Activated CD8-positive, alpha-beta memory T cell treated with anti-CD3 and anti-CD28 coated beads for 48 hours (primary cell): Measurements from ENCODE around the gene REV1.
"Not testable (repeated sequence)": the region's sequence is repeated elsewhere in the genome, so short reads cannot be mapped to it uniquely, and the experiment has no call there.

Experiments used
- DNase-seq, 3 experiments: peaks; one replicate each; pipeline ENCODE4 v3.0.0-alpha.2; 2020; ENCODE audit warnings: low read depth in 2 of 3, low spot score in 2 of 3

Gene REV1

DNA sequence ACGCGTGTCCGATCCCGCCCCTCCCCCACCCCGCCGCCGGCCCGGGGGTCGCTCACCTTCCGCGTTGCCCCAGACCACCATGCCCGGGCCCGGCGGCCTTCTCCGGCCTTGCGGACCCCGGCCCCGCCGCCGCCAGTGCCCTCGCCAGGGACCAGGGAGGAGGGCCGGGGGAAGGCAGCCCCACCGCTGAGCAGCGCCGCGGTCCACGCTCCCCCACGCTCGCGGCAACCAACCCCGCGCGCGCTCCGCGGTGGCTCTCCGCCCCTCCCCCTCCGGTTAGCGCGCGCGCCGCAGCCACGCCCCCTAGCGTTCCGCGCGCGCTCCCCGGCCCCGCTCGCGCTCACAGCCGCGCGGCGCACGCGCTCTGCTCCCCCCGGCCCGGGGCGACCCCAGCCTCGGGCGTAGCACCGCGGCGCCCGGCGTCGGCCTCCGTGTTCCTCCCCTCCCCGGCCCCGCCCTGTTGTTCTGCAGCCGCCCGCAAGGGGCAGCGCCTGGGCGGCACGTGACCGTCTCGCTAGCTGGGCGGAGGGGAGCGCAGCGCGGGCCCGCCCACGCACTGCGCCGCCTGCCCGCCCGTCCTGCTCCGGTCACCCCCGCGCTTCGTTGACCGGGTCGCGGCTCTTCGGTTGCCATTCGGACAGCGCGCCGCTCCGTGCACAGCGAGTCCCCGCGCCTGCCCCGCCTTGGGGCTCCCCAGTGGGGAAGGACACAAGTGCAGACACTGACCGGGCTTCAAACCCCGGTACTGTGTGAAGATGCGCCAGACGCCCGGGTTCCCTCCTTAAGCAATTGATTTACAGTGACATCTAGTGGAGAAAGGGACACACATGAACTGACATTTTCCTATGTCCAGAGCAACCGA is at the start of gene REV1:
TSS of gene REV1 (minus strand) at position 257 of the 862 bp plus-strand sequence. CDS start 25,042 bp downstream, outside the sequence.
- DNase-seq, result peak; percentile 62 to 89 (median 88)

DNA sequence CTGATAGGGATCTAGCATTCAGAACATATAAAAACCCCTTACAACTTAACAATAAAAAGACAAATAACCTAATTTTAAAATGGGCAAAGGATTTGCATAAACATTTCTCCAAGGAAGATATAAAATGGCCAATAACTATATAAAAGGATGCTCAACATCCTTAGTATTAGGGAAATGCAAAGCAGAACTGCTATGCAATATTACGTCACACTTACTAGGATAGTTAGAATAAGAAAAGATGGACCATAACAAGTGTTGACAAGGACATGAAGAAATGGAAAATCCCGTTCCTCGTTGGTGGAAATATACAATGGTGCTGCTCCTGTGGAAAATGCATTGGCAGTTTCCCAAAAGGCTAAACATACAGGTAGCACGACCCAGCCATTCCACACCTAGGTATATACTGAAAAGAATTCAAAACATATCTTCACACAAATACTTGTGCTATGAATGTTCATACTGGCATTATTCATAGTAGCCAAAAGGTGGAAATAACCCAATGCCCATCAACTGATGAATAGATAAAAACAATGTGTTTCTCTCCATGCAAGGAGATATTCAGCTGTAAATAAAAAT is 48.2 kb upstream of the REV1 start:
- no peak for DNase-seq

DNA sequence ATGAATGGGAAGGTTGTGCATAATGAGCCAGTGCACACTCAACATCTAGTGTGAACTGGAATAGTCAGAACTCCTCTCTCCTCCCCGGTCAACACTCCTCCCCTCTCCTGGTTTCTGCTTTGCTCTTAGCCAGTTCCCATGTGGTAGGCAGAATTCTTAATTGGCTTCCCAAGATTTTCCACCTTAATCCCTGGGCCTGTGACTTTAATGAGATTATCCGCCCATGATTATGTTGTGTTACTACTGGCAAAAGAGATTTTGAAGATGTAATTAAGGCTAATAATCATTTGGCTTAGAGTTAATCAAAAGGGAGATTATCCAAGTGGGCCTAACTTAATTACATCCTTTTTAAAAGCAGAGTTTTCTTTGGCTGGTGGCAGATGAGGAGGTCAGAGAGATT is 34.2 kb upstream of the REV1 start:
- no peak for DNase-seq

DNA sequence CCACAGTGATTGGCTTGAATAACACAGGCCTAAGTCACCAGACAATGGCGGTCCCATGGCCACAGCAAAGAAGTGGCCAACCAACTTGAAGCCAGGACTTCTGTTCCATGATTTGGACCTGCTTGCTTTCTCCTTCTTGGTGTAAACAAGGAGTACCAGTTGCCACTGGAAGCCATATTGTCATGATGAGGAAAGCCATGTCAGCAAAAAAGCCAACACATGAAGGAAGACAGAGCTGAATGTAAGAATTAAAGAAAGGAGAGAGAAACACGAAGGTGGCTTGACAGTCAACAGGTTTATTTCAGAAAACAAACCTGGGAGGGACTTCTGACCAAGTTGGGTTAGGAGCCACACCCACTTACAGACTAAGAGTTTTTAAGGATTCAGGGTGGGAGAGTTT is 32.3 kb upstream of the REV1 start:
- no peak for DNase-seq

DNA sequence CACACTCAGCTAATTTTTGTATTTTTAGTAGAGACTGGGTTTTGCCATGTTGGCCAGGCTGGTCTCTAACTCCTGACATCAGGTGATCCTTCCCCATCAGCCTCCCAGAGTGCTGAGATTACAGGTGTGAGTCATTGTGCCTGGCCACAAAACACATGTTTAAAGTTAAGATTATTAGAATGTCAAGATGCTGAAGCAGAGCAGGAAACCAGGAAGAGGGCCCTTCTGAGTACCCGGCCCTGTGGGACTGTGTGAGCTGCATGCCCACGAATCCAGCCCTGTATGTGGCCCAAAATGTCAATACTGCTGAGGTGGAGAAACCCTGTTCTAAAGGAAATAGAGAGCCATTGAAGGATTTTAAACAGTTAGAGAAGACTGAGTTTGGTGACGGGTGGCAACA is 31.0 kb upstream of the REV1 start:
- DNase-seq, result no peak

DNA sequence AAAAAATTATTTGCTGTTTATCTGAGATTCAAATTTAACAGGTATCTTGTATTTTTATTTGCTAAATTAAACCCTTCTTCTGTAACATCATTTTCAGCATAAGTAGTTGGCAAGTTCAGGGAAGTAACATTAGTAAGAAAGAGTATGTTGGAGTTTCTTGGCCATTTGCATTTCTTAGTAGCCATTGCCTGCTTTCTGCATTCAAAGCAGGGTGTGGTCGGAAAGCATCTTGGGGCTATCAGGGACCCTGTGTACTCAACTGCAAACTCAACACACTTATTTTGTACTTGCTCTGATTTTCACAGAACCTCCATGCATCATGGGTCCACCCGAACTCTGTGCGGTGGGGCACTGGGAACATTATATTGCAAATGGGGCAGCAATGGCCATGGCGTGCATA is 30.4 kb upstream of the REV1 start:
- no peak for DNase-seq

DNA sequence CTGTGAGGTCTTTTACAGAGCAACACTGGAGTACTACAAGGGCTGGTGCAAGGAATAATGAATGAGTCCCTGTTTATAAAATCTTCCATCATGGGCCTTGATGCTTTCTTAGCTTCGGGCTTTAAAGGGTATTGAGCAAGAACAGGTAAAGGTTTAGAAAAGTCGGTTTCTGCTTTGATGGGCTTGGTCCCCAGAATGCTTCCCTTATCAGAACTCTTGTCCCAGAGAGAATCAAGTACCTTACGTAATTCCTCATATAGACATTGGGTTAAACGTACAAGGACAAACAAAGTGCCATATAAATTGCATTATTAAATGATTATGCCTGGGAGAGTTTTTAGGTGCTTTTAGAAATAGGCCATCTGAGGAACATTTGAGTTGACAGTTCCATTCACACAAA is 24.5 kb upstream of the REV1 start:
- no peak for DNase-seq

DNA sequence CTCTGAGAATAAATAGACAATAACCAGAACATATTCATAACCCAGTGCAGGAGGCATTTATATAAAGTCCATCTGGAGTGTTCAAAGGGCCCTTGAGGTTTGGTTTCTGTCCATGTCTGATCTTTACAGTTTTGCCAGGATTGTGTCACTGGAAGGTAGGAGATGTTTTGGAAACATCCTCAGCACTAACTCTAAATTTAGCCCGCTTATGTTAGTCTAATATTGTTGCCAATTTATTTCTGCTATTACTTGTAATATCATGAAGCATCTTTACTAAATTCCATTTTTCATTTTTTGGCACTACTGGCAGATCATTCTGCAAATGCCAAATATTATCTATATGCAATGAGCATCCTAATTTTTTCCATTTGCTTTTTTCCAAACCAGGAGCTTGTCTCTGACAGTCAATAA is 22.4 kb upstream of the REV1 start:
- DNase-seq, result no peak

DNA sequence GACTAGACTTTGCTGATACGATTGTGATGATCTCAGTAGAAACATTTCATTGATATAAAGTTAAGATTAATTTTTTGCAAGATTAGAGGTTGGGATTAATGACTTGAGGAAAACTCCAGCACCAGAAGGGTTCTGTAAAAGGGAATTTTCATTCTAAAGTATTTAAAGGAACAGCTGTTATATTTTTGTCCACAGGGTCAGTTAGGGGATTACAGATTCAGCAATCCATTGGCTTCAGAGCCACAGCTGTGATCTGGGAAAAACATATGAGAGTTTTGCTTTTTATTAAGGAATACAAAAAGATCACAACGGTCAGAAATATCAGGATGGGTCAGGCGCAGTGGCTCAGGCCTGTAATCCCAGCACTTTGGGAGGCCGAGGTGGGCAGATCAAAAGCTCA is 19.6 kb upstream of the REV1 start:
- DNase-seq, result no peak

DNA sequence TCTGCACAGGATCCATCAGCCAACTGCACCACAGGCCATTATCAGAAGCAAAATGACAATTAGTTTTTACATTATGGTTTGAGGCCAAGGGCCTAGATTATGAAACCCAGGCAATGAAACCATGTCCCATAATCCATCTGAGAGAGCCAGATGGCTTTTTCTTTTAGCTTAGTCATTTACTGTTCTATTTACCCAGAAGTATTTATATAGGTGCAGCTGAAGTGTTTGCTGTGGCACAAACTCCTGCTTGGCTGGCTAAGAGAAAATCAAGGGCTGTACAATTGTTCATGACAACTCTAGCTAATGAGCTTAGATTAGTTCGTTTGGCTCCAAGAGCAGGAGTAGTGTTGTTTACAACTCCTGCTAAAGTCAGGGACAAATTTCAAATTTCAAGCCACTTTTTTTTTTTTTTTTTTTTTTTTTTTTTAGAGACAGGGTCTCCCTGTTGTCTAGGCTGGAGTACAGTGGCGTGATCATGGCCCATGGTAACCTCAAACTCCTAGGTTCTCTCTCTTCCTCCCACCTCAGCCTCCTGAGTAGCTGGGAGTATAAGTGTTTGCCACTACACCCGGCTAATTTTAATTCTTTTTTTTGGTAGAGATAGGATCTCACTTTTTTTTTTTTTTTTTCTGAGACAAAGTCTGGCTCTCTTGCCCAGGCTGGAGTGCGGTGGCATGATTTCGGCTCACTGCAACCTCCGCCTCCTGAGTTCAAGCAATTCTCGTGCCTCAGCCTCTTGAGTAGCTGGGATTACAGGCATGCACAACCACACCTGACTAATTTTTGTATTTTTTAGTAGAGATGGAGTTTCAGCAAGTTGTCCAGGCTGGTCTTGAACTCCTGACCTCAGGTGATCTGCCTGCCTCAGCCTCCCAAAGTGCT is 18.4 kb upstream of the REV1 start:
- DNase-seq, result no peak

DNA sequence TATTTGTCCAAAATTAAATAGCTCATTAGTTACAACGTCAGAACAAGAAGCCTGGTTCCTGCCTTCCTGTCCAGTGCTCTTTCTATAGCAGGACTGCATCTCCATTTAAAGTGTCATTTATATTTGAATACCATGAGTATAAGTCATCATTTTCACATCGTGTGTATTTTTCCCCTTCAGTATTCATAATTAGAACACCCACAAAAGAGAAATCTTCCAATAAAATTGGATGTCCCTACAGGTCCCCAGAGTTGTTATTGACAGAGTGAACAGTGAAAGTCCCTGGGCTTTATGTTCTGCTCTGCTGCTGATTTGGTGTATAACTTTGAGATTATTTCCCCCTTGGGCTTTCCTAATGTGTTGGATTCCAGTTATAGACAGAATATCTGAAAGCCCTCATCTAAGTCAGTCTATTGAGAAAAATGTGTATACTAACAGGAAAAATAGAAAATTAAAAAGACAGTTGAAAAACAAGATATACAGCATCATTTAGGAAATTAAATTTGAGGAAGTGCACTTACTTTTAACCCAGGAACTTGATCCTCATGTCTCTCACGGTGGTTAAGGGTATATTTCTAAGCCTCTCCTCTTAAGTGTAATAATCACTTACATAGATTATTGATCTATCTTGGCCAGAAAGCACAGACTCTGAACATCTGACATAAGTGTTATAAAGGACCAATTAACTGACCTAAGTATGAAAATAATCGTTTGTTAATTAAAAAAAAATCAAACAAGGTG is 15.2 kb upstream of the REV1 start:
- no peak for DNase-seq

DNA sequence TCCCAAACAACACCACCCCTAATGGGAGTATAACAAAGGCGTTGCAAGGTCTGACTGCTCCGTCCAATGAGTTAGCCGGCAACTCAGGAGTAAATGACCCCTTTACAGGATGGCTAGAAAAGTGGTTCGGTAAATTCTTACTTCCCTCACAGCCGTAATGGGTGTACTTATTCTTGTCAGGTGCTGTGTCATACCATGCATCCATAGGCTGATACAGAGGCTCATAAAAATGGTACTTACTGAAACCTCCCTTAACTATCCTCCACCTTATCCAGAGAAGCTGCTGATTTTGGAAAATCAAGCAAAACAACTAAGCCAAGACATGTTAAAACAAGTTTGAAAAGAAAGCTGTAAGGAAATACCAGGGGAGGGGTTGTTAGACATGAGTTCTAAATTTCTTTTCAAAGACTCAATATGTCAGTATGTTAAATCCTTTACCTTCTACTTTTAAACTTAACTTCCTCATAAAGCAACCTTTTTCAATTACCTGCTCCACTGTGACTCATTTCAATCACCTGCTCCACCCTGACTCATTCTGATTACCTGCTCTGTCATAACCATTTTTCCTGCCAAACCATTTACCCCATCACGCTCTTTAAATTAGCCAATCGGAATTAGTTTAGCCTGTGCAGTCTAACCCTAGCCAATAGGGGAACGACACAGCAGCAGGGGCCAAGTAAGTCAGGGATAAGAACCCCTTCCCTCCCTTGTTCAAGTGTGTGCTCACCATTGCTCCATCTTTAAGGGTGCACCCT is 14.0 kb upstream of the REV1 start:
- DNase-seq, result not testable (repeated sequence)

DNA sequence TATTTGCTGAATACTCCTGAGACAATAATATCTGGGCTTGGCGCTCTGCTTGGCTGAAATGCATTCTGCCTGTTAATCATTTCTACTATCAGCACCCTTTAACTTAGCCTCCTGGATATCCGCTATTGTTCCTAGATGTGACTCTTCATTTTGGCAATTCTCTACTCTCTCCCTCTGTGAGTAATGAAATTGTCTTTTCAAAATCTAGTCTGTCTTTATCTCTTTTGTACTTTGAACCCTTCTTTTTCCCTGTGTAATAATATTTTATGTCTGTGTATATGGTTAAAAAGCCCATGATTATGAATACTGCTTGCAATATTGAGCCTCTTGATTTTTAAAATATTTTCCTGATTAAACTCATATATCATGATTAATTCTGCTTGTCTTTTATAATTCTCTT is 6.2 kb upstream of the REV1 start:
- DNase-seq, result no peak

DNA sequence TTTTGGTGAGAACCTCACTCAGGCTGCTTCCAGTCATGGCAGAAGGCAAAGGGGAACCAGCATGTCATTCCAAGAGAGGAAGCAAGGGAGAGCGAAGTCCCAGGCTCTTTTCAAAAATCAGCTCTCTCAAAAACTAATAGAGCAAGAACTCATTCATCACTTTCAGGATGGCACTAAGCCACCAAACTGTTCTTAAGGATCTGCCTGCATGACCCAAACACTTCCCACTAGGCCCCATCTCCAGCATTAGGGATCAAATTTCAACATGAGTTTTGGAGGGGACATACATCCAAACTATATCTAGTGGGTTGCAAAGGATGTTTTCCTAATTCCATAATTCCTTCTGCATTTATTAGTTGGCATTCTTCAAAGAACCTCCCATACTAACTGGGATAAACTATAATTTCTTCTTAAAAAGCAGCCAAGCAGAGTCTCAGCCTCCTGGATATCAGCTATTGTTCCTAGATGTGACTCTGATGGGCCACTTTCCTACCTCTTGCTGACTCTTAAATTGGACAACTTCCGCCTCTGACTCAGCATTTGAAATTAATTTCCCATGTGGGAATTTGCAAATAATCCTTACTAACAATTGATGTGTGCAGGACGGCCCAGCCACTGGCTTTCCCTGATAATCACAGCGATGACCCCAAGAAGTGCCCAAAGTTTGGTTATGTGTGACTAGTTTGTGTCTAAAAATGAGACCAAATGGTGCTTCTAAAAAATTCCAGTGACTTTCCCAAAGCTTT is 5.5 kb upstream of the REV1 start:
- DNase-seq, result no peak

DNA sequence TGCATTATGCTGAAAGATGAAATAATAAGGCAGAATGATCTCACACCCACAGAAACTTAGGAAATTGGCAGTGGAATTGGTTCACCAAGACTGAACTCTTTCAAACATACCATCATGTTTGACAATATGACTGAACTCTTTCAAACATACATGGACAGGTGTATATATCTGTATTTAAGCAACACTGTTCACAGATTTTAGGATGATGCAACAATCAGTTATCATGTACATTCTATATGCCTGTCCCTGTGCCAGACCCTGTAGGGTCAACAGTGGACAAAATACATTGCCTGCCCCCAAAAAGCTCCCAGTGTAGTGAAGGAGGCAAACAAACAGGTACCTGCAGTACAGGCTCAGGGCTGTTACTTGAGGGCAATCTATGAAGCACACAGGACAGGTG is 2.9 kb upstream of the REV1 start:
- DNase-seq, result no peak

DNA sequence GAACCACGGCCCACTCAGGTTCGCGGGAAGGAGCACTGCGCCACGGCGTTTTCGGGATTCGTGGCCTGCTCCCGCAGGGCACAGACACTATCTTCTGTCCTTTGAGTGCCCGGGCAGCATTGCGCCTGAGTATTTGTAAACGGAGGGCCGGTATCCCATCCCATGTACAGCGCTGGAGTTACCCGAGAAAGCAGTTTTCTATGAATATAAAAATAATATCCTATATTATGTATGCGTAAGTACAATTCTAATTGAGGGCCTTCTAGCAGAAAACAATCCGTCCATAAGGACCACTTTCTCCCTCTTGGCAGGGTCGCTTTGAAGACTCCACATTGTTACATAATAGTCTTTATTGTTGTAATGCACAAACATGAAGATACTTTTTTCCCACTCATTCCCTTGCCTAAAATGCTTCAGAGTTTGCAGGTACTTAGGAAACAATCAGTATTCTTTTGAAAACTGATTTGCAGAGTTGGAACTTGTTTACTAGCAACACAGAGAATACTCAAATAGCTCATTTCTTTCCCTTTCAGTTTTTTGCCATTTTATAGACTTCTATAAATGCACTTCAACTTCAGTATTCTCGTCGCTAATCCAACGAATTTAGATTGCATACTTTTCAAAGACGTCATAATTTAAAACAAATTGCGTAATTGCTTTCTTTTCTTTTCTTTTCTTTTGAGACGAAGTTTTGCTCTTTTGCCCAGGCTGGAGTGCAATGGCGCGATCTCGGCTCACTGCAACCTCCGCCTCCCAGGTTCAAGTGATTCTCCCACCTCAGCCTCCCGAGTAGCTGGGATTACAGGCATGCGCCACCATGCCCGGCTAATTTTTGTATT is 1.0 kb upstream of the REV1 start:
- DNase-seq, result no peak

DNA sequence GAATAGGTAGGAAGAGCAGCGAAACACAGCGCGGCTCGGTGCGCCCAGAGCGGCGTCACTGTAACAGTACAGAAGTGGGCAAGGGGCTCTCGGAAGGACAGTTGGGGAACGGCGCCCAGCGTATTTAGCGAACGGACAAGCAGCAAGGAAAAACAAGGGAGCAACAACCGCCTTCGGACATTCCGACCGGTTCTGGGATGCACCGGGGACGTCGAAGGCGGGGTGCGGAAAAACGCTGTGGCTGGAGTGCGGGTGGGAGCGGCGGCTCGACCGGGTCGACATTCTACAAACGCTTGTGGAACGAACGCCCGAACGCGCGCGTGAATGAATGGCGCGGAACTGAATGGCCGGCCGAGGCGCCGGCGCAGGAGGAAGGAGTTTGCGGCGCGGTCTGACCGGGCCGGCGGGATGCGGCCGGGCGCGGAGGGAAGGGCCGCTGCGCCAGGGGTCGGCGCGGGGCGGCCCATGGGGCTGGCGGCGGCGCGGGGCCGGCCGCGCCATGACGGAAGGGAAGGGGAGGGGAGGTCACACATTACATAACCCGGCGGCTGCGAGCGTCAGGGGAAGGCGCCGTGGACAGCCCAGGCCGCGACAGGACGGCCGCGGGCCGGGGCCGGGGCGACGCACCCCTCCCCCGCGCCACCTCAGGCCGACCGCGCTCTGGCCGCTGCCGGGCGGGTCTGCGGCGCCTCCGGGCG is 605 bp downstream of the REV1 start:
- peak; percentile 7 to 22 (median 16) for DNase-seq

DNA sequence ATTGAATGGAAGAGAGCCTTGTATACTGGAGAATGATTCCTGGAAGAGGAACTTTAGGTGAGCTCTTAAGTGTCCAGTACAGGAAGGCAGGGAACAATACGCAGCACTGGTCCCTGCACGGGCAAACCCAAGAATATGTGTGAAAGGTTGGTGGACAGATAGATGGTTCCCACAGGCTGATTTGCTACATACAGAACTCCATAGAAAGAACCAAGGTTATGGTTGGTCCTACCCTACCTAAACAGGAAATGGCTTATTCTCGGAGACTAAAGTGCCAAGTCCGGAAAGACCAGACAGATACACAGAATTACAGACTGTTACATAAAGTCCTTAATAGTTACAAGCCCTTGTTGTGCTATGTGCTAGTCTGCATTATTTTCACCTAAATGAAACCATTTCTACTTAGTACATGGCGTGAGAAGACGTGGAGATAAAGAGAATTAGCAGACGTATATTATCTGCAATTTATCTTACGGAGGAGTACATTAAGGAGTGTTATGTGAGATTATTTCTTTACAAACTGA is 1.2 kb downstream of the REV1 start:
- no peak for DNase-seq
